WERI-Rb-1 (cell line): ENCODE measurements around the gene SCNN1B.

Experiments
- DNase-seq: peaks from one replicate; pipeline ENCODE4 v3.0.0-alpha.2; 2020
- H3K27ac ChIP-seq: fragments of 250-450 bp; sonication (Bioruptor Pico); 2 replicates; pipeline ENCODE4 v1.5.1; 2020; ENCODE audit warnings: mild to moderate bottlenecking, moderate library complexity
- H3K27me3 ChIP-seq: fragments of 250-450 bp; sonication (Bioruptor Pico); 2 replicates; pipeline ENCODE4 v1.5.1; 2021; ENCODE audit warnings: mild to moderate bottlenecking, low read depth, moderate library complexity; ENCODE audit not compliant: insufficient read depth, severe bottlenecking
- H3K36me3 ChIP-seq: fragments of 250-450 bp; sonication (Bioruptor Pico); 2 replicates; pipeline ENCODE4 v1.5.1; 2020; ENCODE audit warnings: mild to moderate bottlenecking, moderate library complexity
- H3K4me3 ChIP-seq: 2 replicates; pipeline ENCODE4 v1.5.1; 2011; ENCODE audit warnings: low read depth, mild to moderate bottlenecking, control low read depth, low read length
- H3K9me3 ChIP-seq: fragments of 250-450 bp; sonication (Bioruptor Pico); 2 replicates; pipeline ENCODE4 v1.5.1; 2021; ENCODE audit warnings: mild to moderate bottlenecking, moderate library complexity; ENCODE audit not compliant: severe bottlenecking
- CTCF ChIP-seq: IDR thresholded peaks from 2 replicates; pipeline ENCODE4 v1.5.1; 2011; ENCODE audit warnings: low read depth, mild to moderate bottlenecking, control low read depth, inconsistent platforms, low read length

SCNN1B gene

GRCh38 chr16:23409522-23409921, 107.4 kb downstream of the SCNN1B start:
- Histone ChIP-seq H3K27me3 (no peaks in the 10 kb centered on the region), H3K27ac (peak overlapping the region; percentile 77), H3K36me3 (peaks cover 20% of the 10 kb centered on the region), H3K9me3 (no peaks in the 10 kb centered on the region), H3K4me3 (no peak overlapping the region)
- no peak for DNase-seq
- TF ChIP-seq CTCF, result no peak

GRCh38 chr16:23410176-23410575, 108.1 kb downstream of the SCNN1B start:
- TF ChIP-seq CTCF, result no peak
- peaks cover 20% of the 10 kb centered on the region for H3K36me3 ChIP-seq
- H3K27me3 ChIP-seq, result no peaks in the 10 kb centered on the region
- no peaks in the 10 kb centered on the region for H3K9me3 ChIP-seq
- no peak overlapping the region for H3K4me3 ChIP-seq
- DNase-seq, result no peak
- peak overlapping the region; percentile 77 for H3K27ac ChIP-seq

GRCh38 chr16:23414731-23415130, 112.6 kb downstream of the SCNN1B start:
- H3K4me3 ChIP-seq, result no peak overlapping the region
- peaks cover 19% of the 10 kb centered on the region for H3K36me3 ChIP-seq
- no peak for DNase-seq
- TF ChIP-seq CTCF, result no peak
- no peaks in the 10 kb centered on the region for H3K27me3 ChIP-seq
- H3K27ac ChIP-seq, result no peak overlapping the region
- H3K9me3 ChIP-seq, result no peaks in the 10 kb centered on the region

GRCh38 chr16:23416816-23417215, 114.7 kb downstream of the SCNN1B start:
- Histone ChIP-seq H3K36me3 (peaks cover 15% of the 10 kb centered on the region), H3K9me3 (no peaks in the 10 kb centered on the region), H3K27me3 (no peaks in the 10 kb centered on the region), H3K4me3 (no peak overlapping the region), H3K27ac (peak overlapping the region; percentile 57)
- TF ChIP-seq CTCF, result no peak
- peak; percentile 72 for DNase-seq

GRCh38 chr16:23420011-23420410, 117.9 kb downstream of the SCNN1B start:
- no peaks in the 10 kb centered on the region for H3K9me3 ChIP-seq
- H3K27ac ChIP-seq, result peak overlapping the region; percentile 52; the same call in 1 of the 2 replicates
- TF ChIP-seq CTCF, result no peak
- DNase-seq, result no peak
- H3K4me3 ChIP-seq, result no peak overlapping the region
- no peaks in the 10 kb centered on the region for H3K27me3 ChIP-seq
- peaks cover 5% of the 10 kb centered on the region; the same call in 1 of the 2 replicates for H3K36me3 ChIP-seq

GRCh38 chr16:23423496-23424049, 121.5 kb downstream of the SCNN1B start:
- Histone ChIP-seq H3K27me3 (no peaks in the 10 kb centered on the region), H3K36me3 (no peaks in the 10 kb centered on the region), H3K27ac (no peak overlapping the region), H3K4me3 (no peak overlapping the region), H3K9me3 (no peaks in the 10 kb centered on the region)
- no peak for DNase-seq
- no peak for TF ChIP-seq CTCF
